DND-41 (cell line): ENCODE data around the gene MAST2.

ENCODE experiments used
- ATAC-seq: fragments of 200-7000 bp; cut with Tn5 transposase; 3 replicates; pipeline ENCODE4 v1.9.1; 2021; ENCODE audit warnings: low read depth; ENCODE audit not compliant: insufficient read depth
- DNase-seq: peaks from one replicate; pipeline ENCODE4 v3.0.0-alpha.2; 2020
- H2AFZ ChIP-seq: 2 replicates; pipeline ENCODE4 v1.6.0; 2012; ENCODE audit warnings: low read depth, low read length
- H3K27ac ChIP-seq: 2 replicates; pipeline ENCODE4 v1.5.1; 2012; ENCODE audit warnings: low read length, inconsistent platforms
- H3K27me3 ChIP-seq: fragments of 200-600 bp; sonication (generic); 2 replicates; pipeline ENCODE4 v1.6.0; 2012; ENCODE audit warnings: low read length, mild to moderate bottlenecking, inconsistent platforms; ENCODE audit not compliant: insufficient read depth, poor library complexity
- H3K36me3 ChIP-seq: 2 replicates; pipeline ENCODE4 v1.5.1; 2012; ENCODE audit warnings: low read length, inconsistent platforms; ENCODE audit not compliant: insufficient read depth
- H3K4me1 ChIP-seq: 2 replicates; pipeline ENCODE4 v1.5.1; 2012; ENCODE audit warnings: mild to moderate bottlenecking, low read length; ENCODE audit not compliant: insufficient read depth
- H3K4me2 ChIP-seq: 2 replicates; pipeline ENCODE4 v1.6.0; 2012; ENCODE audit warnings: mild to moderate bottlenecking, moderate library complexity, low read length, inconsistent platforms; ENCODE audit not compliant: insufficient read depth
- H3K4me3 ChIP-seq, 2 experiments: fragments of 200-600 bp in 1 of 2; shearing (Covaris generic) in 1 of 2; 2 replicates each; pipeline ENCODE4 v1.5.1; 2012 to 2016; ENCODE audit warnings: inconsistent platforms in 2 of 2, low read length in 2 of 2, mild to moderate bottlenecking in 2 of 2, low read depth in 1 of 2, moderate library complexity in 1 of 2
- H3K79me2 ChIP-seq: 2 replicates; pipeline ENCODE4 v1.6.0; 2012; ENCODE audit warnings: low read length, inconsistent platforms; ENCODE audit not compliant: insufficient read depth
- H3K9ac ChIP-seq: 2 replicates; pipeline ENCODE4 v1.6.0; 2012; ENCODE audit warnings: low read depth, mild to moderate bottlenecking, inconsistent platforms, low read length, moderate library complexity
- H3K9me3 ChIP-seq: 2 replicates; pipeline ENCODE4 v1.5.1; 2012; ENCODE audit warnings: low read length, moderate library complexity, mild to moderate bottlenecking, inconsistent platforms; ENCODE audit not compliant: insufficient read depth, severe bottlenecking
- H4K20me1 ChIP-seq: 2 replicates; pipeline ENCODE4 v1.6.0; 2012; ENCODE audit warnings: low read length; ENCODE audit not compliant: insufficient read depth
- EZH2 ChIP-seq: IDR thresholded peaks from 3 replicates; pipeline ENCODE4 v1.6.1; 2012; ENCODE audit warnings: borderline replicate concordance, low read depth, mild to moderate bottlenecking, moderate library complexity, low read length, inconsistent platforms; ENCODE audit not compliant: severe bottlenecking
- TF ChIP-seq, protein P1 (sequence below): IDR thresholded peaks from 2 replicates; pipeline ENCODE4 v1.5.1; 2012; ENCODE audit warnings: borderline replicate concordance, low read length, moderate library complexity, mild to moderate bottlenecking; ENCODE audit not compliant: poor library complexity, severe bottlenecking; ENCODE audit errors: extremely low read depth

Gene MAST2

DNA sequence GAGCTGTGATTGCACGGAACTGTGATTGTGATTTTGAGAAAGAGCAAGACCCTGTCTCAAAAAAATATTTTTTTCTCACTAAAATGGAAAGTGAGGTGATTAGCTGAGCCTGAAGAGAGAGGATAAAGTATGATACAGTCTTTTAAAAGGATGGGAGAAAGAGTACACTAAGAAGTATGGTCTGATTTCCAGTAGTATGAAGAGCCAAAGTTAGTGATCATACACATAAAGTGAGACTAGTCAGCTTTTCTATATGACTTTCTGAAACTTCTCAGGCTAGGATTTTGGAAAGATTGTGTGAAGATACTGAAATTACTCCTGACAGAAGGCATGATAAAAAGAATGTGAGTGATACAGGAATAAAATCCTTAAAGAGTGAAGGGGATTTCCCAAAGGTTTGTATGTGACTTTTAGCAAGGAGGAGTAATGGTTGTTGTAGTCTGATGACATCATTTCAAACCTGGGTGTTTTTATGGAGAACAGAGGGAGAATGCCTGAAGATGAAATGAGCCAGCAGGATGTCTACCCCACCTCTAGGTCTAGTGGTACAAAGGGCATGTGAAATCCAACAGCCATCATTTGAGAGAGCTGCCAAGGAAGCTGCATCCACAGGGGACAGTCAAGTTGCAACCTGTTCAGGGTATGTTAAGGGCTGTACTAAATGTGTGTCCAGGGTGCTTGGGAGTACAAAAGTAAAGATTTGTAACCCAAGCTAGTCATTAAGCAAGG lies 171.3 kb downstream of the MAST2 start:
- ATAC-seq (0 out of 3 replicates have a peak, but pooled peaks have one; percentile 14), DNase-seq (no peak)
- Histone ChIP-seq H3K9ac (no peak overlapping the region), H3K79me2 (no peaks in the 10 kb centered on the region), H3K4me3 (no peak overlapping the region), H3K27me3 (no peaks in the 10 kb centered on the region), H3K9me3 (no peaks in the 10 kb centered on the region), H3K27ac (no peak overlapping the region), H3K4me1 (peaks cover 10% of the 10 kb centered on the region), H3K36me3 (peaks cover 7% of the 10 kb centered on the region), H4K20me1 (no peaks in the 10 kb centered on the region), H3K4me2 (no peak overlapping the region), H2AFZ (no peak overlapping the region)
- TF ChIP-seq, protein P1, sequence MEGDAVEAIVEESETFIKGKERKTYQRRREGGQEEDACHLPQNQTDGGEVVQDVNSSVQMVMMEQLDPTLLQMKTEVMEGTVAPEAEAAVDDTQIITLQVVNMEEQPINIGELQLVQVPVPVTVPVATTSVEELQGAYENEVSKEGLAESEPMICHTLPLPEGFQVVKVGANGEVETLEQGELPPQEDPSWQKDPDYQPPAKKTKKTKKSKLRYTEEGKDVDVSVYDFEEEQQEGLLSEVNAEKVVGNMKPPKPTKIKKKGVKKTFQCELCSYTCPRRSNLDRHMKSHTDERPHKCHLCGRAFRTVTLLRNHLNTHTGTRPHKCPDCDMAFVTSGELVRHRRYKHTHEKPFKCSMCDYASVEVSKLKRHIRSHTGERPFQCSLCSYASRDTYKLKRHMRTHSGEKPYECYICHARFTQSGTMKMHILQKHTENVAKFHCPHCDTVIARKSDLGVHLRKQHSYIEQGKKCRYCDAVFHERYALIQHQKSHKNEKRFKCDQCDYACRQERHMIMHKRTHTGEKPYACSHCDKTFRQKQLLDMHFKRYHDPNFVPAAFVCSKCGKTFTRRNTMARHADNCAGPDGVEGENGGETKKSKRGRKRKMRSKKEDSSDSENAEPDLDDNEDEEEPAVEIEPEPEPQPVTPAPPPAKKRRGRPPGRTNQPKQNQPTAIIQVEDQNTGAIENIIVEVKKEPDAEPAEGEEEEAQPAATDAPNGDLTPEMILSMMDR = no peak
- TF ChIP-seq EZH2 = no peak

DNA sequence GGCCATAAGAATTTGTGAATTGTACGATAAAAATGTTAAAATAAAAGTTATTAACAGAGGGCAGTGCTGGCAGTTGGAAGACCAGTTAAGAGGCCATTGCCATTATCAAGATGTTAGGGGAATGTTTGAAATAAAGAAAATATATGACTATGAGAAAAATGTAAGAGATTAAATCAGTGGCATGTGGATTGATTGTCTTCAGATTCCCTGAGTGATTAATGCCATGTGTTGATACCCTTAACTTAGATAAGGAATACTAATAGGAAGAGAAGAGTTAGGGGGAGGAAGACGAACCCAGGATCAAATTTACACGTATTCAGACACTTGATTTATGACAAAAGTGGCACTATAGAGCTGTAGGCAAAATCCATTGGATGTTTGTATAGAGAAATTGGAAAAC lies 173.2 kb downstream of the MAST2 start:
- Histone ChIP-seq H3K79me2 (no peaks in the 10 kb centered on the region), H2AFZ (no peak overlapping the region), H4K20me1 (no peaks in the 10 kb centered on the region), H3K4me2 (no peak overlapping the region), H3K27me3 (no peaks in the 10 kb centered on the region), H3K36me3 (peaks cover 7% of the 10 kb centered on the region), H3K4me3 (no peak overlapping the region), H3K9me3 (no peaks in the 10 kb centered on the region), H3K4me1 (peaks cover 10% of the 10 kb centered on the region), H3K9ac (no peak overlapping the region), H3K27ac (no peak overlapping the region)
- DNase-seq (no peak), ATAC-seq (no peak)
- TF ChIP-seq, protein P1 = no peak
- TF ChIP-seq EZH2 = no peak

DNA sequence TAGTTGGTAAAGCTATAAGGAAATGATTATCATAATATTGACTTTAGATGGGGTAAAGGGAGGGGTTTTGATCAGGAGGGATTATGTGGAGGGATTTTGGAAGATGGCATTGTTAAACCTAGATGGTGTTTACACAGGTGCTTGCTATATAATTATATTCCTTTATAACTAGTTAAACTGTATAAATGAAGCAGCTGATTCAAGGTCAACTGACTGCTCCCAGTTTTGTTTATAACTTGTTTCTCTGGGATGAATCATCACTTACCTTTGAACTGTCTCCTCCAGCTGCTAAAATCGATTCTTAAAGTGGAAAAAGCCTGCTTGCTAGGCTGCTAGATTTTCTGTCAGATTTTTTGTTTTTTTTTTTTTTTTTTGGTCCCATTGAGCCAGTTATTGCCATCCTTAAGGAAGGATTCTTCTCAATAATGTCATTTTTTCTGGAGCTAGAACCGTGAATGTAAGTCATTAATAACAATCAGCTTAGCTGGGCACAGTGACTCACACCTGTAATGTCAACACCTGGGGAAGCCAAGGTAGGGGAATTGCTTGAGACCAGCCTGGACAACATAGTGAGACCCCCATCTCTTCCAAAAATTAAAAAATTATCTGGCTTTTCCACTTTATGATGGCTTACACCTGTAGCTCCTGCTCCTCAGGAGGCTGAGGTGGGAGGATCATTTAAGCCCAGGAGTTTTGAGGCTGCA lies 175.8 kb downstream of the MAST2 start:
- no peak for TF ChIP-seq EZH2
- TF ChIP-seq, protein P1 = no peak
- H4K20me1 ChIP-seq = no peaks in the 10 kb centered on the region
- H3K9me3 ChIP-seq = no peaks in the 10 kb centered on the region
- no peak overlapping the region for H3K27ac ChIP-seq
- no peak overlapping the region for H2AFZ ChIP-seq
- no peak overlapping the region for H3K4me3 ChIP-seq
- DNase-seq = no peak
- no peaks in the 10 kb centered on the region for H3K27me3 ChIP-seq
- H3K79me2 ChIP-seq = no peaks in the 10 kb centered on the region
- H3K4me1 ChIP-seq = peaks cover 2% of the 10 kb centered on the region
- no peak overlapping the region for H3K4me2 ChIP-seq
- H3K9ac ChIP-seq = no peak overlapping the region
- no peaks in the 10 kb centered on the region; the same call in 1 of the 2 replicates for H3K36me3 ChIP-seq
- ATAC-seq = no peak
